Liver (tissue), 3 donors: ENCODE results near the gene AGPAT3.

Experiments used
- CTCF ChIP-seq: fragments of 150-350 bp; IDR thresholded peaks from 2 replicates; pipeline ENCODE4 v1.5.1; 2017; ENCODE audit warnings: improper control_type of control experiment, low read depth, low read length; ENCODE audit not compliant: missing input control
- EGR1 ChIP-seq, 2 donors: IDR thresholded peaks; 2 replicates each; pipeline ENCODE4 v1.6.1; 2016 to 2018; ENCODE audit warnings: antibody characterized with exemption in 2 of 2, low read depth in 2 of 2
- FOXA1 ChIP-seq: IDR thresholded peaks from 2 replicates; pipeline ENCODE4 v1.6.1; 2016; ENCODE audit warnings: antibody characterized with exemption
- HNF4A ChIP-seq, 2 donors: conservative IDR thresholded peaks; 2 replicates each; pipeline ENCODE4 v1.6.1; 2016; ENCODE audit warnings: antibody characterized with exemption in 2 of 2, mild to moderate bottlenecking in 2 of 2
- MAX ChIP-seq: IDR thresholded peaks from 2 replicates; pipeline ENCODE4 v1.6.1; 2016; ENCODE audit warnings: antibody characterized with exemption
- NR2F2 ChIP-seq: IDR thresholded peaks from 2 replicates; pipeline ENCODE4 v1.6.1; 2016; ENCODE audit warnings: antibody characterized with exemption
- RAD21 ChIP-seq, 2 donors: IDR thresholded peaks; 2 replicates each; pipeline ENCODE4 v1.6.1; 2016; ENCODE audit warnings: antibody characterized with exemption in 2 of 2, mild to moderate bottlenecking in 2 of 2
- TAF1 ChIP-seq: conservative IDR thresholded peaks from 2 replicates; pipeline ENCODE4 v1.6.1; 2016; ENCODE audit warnings: antibody characterized with exemption, mild to moderate bottlenecking
- donor health status: healthy.
- donor health status: healthy.

GRCh38 chr21:43928222-43929125, 63.5 kb downstream of the AGPAT3 start:
- TF ChIP-seq NR2F2 (no peak), TAF1 (no peak), CTCF (no peak), EGR1 (IDR thresholded peaks at IDR 0.05; ENCODE audit: low read depth in 2 of 2) (no peak), FOXA1 (no peak), MAX (no peak), RAD21 (IDR thresholded peaks at IDR 0.05) (no peak), HNF4A (conservative IDR thresholded peaks at IDR 0.05) (no peak)
